GM23338 (cell line): ENCODE data around the gene CYSTM1.

Source experiments
- EZH2 ChIP-seq: fragments of 200-600 bp; sonication (generic); IDR thresholded peaks from one replicate; pipeline ENCODE4 v1.8.0; 2017; ENCODE audit warnings: antibody characterized with exemption, mild to moderate bottlenecking, low read depth; ENCODE audit not compliant: unreplicated experiment
- EZH2phosphoT487 ChIP-seq: fragments of 200-600 bp; sonication (generic); IDR thresholded peaks from one replicate; pipeline ENCODE4 v1.8.1; 2018; ENCODE audit warnings: antibody characterized with exemption; ENCODE audit not compliant: unreplicated experiment
- JUNB ChIP-seq: IDR thresholded peaks from one replicate; pipeline ENCODE4 v1.6.1; 2016; ENCODE audit warnings: antibody characterized with exemption; ENCODE audit not compliant: unreplicated experiment
- NANOG ChIP-seq: IDR thresholded peaks from 2 replicates; pipeline ENCODE4 v1.6.1; 2016; ENCODE audit warnings: antibody characterized with exemption, borderline replicate concordance
- POLR2AphosphoS5 ChIP-seq: IDR thresholded peaks from 2 replicates; pipeline ENCODE4 v1.6.1; 2016; ENCODE audit warnings: antibody characterized with exemption, low read depth
- ZNF114 ChIP-seq: fragments of 250-450 bp; sonication (Bioruptor Pico); IDR thresholded peaks from 2 replicates; pipeline ENCODE4 v1.5.0; 2020; ENCODE audit warnings: mild to moderate bottlenecking, moderate library complexity
- ZNF331 ChIP-seq: fragments of 250-450 bp; sonication (Bioruptor Pico); IDR thresholded peaks from 2 replicates; pipeline ENCODE4 v1.5.0; 2020; ENCODE audit warnings: low read depth, mild to moderate bottlenecking, moderate library complexity
- TF ChIP-seq, protein P1 (sequence below), 2 experiments: fragments of 200-600 bp in 1 of 2; sonication (generic) in 1 of 2; conservative IDR thresholded peaks; 2 replicates each; pipeline versions ENCODE4 v1.5.1 to v1.6.1; 2016 to 2017; ENCODE audit warnings: antibody characterized with exemption in 2 of 2, low read depth in 2 of 2, mild to moderate bottlenecking in 2 of 2, moderate library complexity in 1 of 2
- TF ChIP-seq, protein P2 (sequence below): IDR thresholded peaks from 2 replicates; pipeline ENCODE4 v1.6.1; 2016; ENCODE audit warnings: antibody characterized with exemption
- TF ChIP-seq, protein P3 (sequence below): IDR thresholded peaks from one replicate; pipeline ENCODE4 v1.6.1; 2018; ENCODE audit warnings: antibody characterized with exemption; ENCODE audit not compliant: unreplicated experiment

DNA sequence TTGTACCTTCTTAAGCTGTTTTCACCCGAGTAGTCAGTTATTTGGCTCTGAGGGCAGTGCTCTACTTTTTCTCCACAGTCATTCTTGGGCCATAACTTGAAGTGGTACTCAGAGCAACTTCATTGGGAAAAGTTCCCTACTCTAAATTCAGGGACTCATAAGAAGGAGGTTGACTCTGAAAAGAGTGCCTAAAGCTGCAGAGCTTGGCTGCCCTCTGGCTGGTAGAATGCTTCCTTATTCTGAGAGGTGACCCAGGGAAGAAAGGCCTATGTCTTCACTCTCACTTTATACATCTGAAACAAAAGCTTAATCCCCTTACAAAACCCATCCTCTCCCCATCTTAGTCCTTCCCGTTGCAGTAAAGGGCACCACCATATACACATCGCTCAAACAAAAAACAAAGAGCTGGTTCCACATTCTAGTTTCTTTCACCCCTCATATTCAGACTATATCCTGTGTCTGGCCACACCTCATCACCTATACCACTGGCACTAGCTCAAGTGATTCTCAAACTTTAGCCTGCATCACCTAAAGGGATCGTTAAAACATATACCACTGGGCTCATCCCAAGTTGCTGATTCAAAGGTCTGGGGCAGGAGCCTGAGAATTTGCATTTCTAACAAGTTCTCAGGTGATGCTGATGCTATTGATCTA lies 41.3 kb upstream of the CYSTM1 start:
- TF ChIP-seq, protein P1, sequence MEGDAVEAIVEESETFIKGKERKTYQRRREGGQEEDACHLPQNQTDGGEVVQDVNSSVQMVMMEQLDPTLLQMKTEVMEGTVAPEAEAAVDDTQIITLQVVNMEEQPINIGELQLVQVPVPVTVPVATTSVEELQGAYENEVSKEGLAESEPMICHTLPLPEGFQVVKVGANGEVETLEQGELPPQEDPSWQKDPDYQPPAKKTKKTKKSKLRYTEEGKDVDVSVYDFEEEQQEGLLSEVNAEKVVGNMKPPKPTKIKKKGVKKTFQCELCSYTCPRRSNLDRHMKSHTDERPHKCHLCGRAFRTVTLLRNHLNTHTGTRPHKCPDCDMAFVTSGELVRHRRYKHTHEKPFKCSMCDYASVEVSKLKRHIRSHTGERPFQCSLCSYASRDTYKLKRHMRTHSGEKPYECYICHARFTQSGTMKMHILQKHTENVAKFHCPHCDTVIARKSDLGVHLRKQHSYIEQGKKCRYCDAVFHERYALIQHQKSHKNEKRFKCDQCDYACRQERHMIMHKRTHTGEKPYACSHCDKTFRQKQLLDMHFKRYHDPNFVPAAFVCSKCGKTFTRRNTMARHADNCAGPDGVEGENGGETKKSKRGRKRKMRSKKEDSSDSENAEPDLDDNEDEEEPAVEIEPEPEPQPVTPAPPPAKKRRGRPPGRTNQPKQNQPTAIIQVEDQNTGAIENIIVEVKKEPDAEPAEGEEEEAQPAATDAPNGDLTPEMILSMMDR (conservative IDR thresholded peaks at IDR 0.05; ENCODE audit: low read depth in 2 of 2): peak in 1 of 2 experiments; percentile 39; a peak in 2 of 4 replicates
- no peak for TF ChIP-seq POLR2AphosphoS5
- TF ChIP-seq EZH2: no peak
- TF ChIP-seq, protein P2, sequence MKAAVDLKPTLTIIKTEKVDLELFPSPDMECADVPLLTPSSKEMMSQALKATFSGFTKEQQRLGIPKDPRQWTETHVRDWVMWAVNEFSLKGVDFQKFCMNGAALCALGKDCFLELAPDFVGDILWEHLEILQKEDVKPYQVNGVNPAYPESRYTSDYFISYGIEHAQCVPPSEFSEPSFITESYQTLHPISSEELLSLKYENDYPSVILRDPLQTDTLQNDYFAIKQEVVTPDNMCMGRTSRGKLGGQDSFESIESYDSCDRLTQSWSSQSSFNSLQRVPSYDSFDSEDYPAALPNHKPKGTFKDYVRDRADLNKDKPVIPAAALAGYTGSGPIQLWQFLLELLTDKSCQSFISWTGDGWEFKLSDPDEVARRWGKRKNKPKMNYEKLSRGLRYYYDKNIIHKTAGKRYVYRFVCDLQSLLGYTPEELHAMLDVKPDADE: no peak
- TF ChIP-seq, protein P3, sequence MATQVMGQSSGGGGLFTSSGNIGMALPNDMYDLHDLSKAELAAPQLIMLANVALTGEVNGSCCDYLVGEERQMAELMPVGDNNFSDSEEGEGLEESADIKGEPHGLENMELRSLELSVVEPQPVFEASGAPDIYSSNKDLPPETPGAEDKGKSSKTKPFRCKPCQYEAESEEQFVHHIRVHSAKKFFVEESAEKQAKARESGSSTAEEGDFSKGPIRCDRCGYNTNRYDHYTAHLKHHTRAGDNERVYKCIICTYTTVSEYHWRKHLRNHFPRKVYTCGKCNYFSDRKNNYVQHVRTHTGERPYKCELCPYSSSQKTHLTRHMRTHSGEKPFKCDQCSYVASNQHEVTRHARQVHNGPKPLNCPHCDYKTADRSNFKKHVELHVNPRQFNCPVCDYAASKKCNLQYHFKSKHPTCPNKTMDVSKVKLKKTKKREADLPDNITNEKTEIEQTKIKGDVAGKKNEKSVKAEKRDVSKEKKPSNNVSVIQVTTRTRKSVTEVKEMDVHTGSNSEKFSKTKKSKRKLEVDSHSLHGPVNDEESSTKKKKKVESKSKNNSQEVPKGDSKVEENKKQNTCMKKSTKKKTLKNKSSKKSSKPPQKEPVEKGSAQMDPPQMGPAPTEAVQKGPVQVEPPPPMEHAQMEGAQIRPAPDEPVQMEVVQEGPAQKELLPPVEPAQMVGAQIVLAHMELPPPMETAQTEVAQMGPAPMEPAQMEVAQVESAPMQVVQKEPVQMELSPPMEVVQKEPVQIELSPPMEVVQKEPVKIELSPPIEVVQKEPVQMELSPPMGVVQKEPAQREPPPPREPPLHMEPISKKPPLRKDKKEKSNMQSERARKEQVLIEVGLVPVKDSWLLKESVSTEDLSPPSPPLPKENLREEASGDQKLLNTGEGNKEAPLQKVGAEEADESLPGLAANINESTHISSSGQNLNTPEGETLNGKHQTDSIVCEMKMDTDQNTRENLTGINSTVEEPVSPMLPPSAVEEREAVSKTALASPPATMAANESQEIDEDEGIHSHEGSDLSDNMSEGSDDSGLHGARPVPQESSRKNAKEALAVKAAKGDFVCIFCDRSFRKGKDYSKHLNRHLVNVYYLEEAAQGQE: no peak
- no peak for TF ChIP-seq JUNB
- no peak for TF ChIP-seq ZNF114 (CRISPR knock-in tag)
- TF ChIP-seq ZNF331 (CRISPR knock-in tag): no peak
- no peak for TF ChIP-seq EZH2phosphoT487
- TF ChIP-seq NANOG: no peak
